ENCODE measurements around the gene MTFMT.
"Not testable (repeated sequence)": the region's sequence is repeated elsewhere in the genome, so short reads cannot be mapped to it uniquely, and the experiment has no call there.

Gene MTFMT

DNA sequence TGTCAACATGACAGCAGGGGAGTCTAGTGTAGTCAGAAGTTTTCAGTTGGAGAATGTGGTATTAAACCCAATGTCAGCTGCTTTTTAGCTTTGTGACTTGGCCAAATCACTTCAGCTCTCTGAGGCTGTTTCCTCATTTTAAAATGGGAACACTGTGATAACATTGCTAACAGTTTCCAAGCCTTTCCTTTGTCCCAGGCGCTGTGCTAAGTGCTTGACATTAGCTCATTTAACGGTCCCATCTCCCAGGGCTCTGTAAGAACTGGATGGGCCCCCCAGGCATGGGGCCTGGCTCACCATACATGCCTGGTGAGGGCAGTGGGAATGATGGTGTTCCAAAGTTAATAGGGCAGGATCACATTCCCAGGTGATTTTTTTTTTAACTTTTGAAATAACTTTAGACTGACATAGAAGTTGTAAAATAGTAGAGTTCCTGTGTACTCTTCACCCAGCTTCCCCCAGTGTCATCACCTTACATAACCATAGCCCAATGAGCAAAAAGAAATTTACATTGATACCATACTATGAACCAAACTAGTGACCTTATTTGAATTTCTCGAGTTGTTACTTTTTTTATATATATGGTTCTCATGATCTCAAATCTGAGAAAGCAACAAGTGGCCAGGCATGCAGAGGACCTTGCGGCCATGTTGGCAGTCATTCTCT, 30.6 kb upstream of the MTFMT start:
- no peak for DNase-seq

- DNase-seq: no peak
Measured at GRCh38 chr15:65059369-65059750, 29.9 kb upstream of the MTFMT start.

- no peak for DNase-seq
Measured at GRCh38 chr15:65058394-65059368, 29.2 kb upstream of the MTFMT start.

DNA sequence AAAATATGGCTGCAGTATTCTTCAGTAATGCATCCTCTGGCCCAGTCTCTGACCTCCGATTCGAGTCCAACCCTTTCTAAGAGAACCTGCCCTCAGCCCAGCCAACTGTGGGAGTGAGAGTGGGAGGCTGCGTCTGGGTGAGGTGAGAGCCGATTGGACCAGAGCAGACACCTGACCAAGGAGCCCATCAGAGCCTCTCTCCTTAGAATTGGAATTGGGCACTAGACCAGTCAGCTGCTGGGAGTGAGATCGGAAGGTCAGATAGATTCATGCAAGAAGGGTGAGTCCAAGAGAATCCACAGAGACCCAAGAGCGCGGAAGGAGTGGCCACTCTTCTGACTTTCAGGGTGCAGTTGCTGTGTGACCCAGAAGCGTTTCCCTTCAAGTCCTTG, 28.1 kb upstream of the MTFMT start:
- DNase-seq: no peak

DNA sequence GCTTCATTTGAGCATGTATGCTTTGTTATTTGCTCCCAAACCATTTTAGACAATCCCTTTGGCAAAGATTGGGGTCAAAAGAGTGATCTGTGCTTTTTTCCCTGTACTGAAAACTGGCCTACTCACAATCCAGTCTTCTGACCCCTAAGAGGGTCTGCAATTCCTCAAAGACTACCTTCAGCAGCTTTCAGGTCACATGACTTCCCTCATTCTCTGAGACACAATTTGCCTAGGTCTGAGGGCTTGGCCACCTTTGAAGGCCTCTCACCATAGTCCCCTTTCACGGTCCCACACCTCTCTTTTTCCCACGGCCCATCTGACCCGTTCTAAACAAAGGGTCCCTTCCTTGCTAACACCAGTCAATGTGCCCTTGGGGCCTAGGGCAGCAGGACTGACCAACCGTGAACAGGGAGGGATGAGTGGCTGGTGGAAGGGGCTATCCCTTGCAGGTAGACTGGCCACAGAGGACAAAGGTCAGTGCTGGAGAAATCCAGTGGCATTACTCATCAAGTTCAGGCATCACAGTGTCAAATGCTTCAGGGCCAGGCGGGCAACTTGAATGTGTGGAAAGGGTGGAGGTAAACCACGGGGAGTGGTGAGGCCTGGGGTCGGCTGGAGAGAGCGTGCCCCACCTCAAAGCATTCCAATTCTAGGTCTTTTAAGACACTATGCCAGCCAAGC, 27.6 kb upstream of the MTFMT start:
- no peak for DNase-seq

- DNase-seq: no peak
Measured at GRCh38 chr15:65056106-65056505, 26.7 kb upstream of the MTFMT start.

- DNase-seq: no peak
Measured at GRCh38 chr15:65055201-65055870, 25.9 kb upstream of the MTFMT start.

GRCh38 chr15:65054333-65055200, 25.1 kb upstream of the MTFMT start:
- DNase-seq: peak; percentile 15 to 58 (median 38)

DNA sequence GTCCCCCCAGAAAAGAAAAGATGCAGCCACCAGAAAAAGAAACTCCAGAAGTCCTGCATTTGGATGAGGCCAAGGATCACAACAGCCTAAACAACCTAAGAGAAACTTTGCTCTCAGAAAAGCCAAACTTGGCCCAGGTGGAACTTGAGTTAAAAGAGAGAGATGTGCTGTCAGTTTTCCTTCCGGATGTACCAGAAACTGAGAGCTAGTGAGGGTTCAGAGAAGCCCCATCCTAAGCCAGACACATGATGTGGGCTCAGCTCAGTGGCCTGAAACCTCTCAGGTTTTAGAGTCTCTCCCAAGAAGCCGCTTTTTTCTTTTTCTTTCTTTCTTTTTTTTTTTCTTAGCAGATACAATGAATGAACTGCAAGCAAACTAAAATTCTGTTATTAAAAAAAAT, 23.5 kb upstream of the MTFMT start:
- DNase-seq: no peak

GRCh38 chr15:65051266-65051665, 21.8 kb upstream of the MTFMT start:
- DNase-seq: no peak

- DNase-seq: no peak
Measured at GRCh38 chr15:65050270-65050669, 20.8 kb upstream of the MTFMT start.

GRCh38 chr15:65049418-65049840, 20.0 kb upstream of the MTFMT start:
- peak; percentile 69 to 86 (median 79) for DNase-seq

DNA sequence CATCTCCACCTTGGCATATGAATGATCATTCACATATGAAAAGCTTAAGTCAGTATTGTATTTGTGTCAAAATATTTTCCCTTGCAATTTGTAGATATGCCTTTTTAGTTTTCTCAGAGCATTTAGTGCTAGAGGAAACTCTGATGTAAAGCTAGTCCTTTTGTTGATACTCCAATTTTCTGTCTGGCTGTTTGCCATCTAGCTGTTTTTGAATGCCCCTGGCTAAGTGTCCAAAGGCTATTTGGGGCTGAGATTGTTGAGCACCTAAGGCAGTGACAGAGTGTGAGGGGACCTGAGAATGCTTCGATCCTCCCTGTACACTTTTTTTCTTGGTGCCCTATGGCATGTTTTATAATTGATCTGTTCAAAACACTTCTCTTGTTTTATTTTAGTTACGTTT, 18.8 kb upstream of the MTFMT start:
- DNase-seq: no peak

DNA sequence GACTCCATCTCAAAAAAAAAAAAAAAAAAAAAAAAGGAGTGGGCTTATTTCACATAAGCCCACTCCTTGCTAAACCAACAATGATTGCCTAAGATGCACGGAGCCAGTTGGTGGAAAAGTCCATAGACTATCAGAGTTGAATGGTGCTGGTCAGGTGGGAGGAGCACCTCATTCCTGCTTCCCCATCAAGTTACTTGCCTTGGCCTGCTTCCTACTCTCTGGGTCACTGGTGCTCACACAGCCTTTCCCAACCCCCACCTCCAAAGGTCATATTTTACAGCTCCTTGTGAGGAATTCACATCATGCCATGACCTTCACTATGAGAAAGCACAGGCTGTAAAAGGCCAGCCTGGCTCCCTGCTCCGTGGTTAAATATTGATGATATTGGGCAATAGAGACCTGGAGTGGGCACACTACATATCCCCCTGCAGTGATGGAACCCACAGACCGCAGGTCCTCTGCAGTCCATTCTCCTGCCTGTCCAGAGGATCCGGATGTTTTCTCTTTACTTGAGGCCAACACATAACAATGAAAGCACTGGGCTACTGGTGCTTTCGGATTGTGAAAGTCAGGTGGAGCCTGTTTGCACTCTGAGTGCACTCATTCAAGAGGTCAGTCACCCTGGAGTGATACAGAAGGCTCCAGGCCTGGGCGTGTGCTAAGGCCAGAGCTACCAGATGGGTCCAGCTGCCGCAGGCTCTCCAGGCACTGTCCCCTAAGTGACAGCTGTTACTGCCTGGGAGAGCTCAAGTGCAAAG, 15.5 kb upstream of the MTFMT start, which contains the start of gene SLC51B:
TSS of gene SLC51B (plus strand) at position 664 of the 758 bp plus-strand sequence. CDS start 4,618 bp downstream, outside the sequence.
- no peak for DNase-seq

- not testable (repeated sequence) for DNase-seq
Measured at GRCh38 chr15:65044218-65044617, 14.8 kb upstream of the MTFMT start.

- no peak for DNase-seq
Measured at GRCh38 chr15:65042776-65043327, 13.4 kb upstream of the MTFMT start.

GRCh38 chr15:65041787-65042186, 12.3 kb upstream of the MTFMT start:
- no peak for DNase-seq

GRCh38 chr15:65040461-65040860, 11.0 kb upstream of the MTFMT start:
- DNase-seq: no peak

DNA sequence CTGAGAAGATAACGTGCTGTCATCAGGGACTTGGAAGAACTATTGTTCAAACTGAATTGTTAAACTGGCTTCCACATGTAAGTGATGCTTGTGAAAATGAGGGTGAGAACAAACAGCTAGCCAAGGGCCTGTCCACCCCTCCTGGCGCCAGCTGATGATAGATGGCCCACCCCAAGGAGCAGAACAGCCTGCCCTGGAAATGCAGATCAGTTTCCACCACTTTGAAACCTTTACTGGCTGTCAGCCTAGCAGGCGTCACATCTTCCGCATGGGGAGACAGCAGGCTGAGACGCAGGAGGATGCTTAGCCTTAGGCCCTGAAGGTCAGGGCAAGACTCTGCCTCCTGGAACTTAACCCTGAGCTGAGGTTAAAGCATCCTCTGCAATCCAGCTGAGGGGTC, 9.4 kb upstream of the MTFMT start:
- no peak for DNase-seq

DNA sequence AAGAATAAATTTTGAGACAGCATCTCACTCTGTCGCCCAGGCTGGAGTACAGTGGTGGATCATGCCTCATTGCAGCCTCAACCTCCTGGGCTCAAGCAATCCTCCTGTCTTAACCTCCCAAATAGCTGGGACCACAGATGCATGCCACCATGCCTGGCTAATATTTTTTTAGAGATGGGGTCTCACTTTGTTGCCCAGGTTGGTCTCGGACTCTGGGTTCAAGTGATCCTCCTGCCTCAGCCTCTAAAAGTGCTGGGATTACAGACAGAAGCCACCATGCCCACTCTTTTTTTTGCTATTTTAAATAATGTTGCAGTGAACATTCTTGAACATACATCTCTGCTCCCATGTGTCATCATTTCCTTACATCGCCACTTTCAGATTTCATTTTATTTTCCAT, 9.0 kb upstream of the MTFMT start:
- DNase-seq: no peak

- DNase-seq: no peak
Measured at GRCh38 chr15:65037309-65037708, 7.9 kb upstream of the MTFMT start.

Data from stimulated activated naive CD4-positive, alpha-beta T cell (primary cell).